HG03565 (cell line): ENCODE data around the gene ATP7B.
"Not testable (repeated sequence)": the region's sequence is repeated elsewhere in the genome, so short reads cannot be mapped to it uniquely, and the experiment has no call there.

Experiments
- ATAC-seq: cut with Tn5 transposase; IDR thresholded peaks from one replicate; pipeline ENCODE4 v1.9.1; 2021; ENCODE audit warnings: mild to moderate bottlenecking, moderate library complexity; ENCODE audit not compliant: unreplicated experiment

Gene ATP7B

GRCh38 chr13:52010890-52011631, at the start of gene ATP7B:
ATP7B (minus strand) TSS chr13:52011450; CDS start chr13:52011337, 113 bp downstream.
- no peak for ATAC-seq

- no peak for ATAC-seq
Observed at GRCh38 chr13:52053460-52053859, 42.2 kb upstream of the ATP7B start.

- no peak for ATAC-seq
Observed at GRCh38 chr13:52051400-52051799, 40.1 kb upstream of the ATP7B start.

- ATAC-seq: no peak
Observed at GRCh38 chr13:52048516-52048915, 37.3 kb upstream of the ATP7B start.

- no peak for ATAC-seq
Observed at GRCh38 chr13:52047463-52047862, 36.2 kb upstream of the ATP7B start.

- ATAC-seq: no peak
Observed at GRCh38 chr13:52043675-52044074, 32.4 kb upstream of the ATP7B start.

- no peak for ATAC-seq
Observed at GRCh38 chr13:52036037-52036436, 24.8 kb upstream of the ATP7B start.

GRCh38 chr13:52034616-52035226, 23.5 kb upstream of the ATP7B start:
- ATAC-seq: no peak

GRCh38 chr13:52033039-52033438, 21.8 kb upstream of the ATP7B start:
- ATAC-seq: no peak

- not testable (repeated sequence) for ATAC-seq
Observed at GRCh38 chr13:52030401-52030800, 19.2 kb upstream of the ATP7B start.

GRCh38 chr13:52029569-52029968, 18.3 kb upstream of the ATP7B start:
- ATAC-seq: no peak

- no peak for ATAC-seq
Observed at GRCh38 chr13:52027832-52028231, 16.6 kb upstream of the ATP7B start.

GRCh38 chr13:52026246-52026626, 15.0 kb upstream of the ATP7B start:
- ATAC-seq: no peak

GRCh38 chr13:52025475-52026245, 14.4 kb upstream of the ATP7B start:
- ATAC-seq: no peak

- ATAC-seq: no peak
Observed at GRCh38 chr13:52024481-52024880, 13.2 kb upstream of the ATP7B start, which contains the start of gene UTP14C. UTP14C (plus strand) TSS chr13:52024691; CDS start chr13:52028805, 4,114 bp downstream.

GRCh38 chr13:52022356-52022755, 11.1 kb upstream of the ATP7B start:
- no peak for ATAC-seq

- ATAC-seq: no peak
Observed at GRCh38 chr13:52020191-52020590, 8.9 kb upstream of the ATP7B start.

- ATAC-seq: no peak
Observed at GRCh38 chr13:52016296-52016695, 5.0 kb upstream of the ATP7B start.

GRCh38 chr13:52012512-52012836, 1.2 kb upstream of the ATP7B start:
- no peak for ATAC-seq

GRCh38 chr13:52011632-52012511, 622 bp upstream of the ATP7B start, which contains the start of gene ALG11:
ALG11 (plus strand) TSS chr13:52012398; CDS start chr13:52012419, 21 bp downstream.
- peak; percentile 99 for ATAC-seq

- ATAC-seq: no peak
Observed at GRCh38 chr13:52009946-52010345, 1.3 kb downstream of the ATP7B start.
